ENCODE results near the gene TERB2.
"Not testable (repeated sequence)": the region's sequence is repeated elsewhere in the genome, so short reads cannot be mapped to it uniquely, and the experiment has no call there.

The TERB2 gene

DNA sequence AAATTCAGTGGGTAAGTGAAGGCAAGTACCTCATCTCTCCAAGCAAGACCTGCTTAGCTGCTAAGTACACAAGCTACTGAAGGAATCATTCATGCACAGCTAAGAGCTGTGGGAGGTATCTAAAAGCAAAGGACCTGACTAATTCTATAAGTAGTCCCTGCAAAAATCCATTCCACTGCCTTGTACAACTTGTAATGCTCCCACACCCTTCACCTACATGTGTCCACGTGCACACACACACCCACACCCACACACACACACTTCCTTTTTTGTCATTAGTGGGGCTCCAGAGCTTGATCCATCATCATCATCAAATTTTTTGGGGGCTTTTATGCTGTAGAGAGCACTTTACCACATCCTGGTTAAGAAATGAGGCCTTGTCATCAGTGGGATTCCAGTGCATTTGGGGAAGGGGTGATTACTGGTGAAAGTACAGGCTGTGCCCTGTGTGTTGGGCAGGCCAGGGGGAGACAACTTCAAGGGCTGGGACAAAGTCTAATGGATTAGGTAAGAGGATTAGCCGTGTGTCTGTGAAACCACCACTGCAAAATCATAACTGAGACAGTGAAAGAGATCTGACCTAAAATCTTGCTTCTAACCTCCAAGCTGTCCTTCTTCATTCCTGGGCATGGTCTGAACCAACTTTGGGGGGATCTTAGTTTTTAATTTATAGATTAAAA is 47.4 kb downstream of the TERB2 start:
- not testable (repeated sequence) for DNase-seq (ENCODE audit: low read depth)

- not testable (repeated sequence) for DNase-seq (ENCODE audit: low read depth)
These were observed 48.2 kb downstream of the TERB2 start for GRCh38 chr15:45004590-45005175.

DNA sequence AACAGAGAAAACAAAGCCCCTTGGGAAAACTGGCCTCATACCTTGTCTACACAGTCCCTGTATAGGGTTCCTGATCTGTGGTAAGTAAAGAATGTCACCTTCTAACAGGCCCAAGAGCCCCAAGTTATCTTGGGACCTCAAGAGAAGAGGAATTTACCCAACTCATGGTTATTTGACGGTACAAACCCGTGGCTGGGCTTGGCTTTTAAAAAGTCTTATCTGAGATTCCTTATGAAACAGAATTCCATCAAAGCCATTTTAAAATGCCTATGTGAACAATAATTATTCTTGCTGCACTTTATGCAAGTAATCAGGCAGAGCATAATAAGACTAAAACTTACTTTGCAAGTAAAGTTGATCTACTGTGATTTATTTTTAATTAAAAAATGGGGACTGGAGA is 52.6 kb downstream of the TERB2 start:
- no peak for DNase-seq (ENCODE audit: low read depth)

DNA sequence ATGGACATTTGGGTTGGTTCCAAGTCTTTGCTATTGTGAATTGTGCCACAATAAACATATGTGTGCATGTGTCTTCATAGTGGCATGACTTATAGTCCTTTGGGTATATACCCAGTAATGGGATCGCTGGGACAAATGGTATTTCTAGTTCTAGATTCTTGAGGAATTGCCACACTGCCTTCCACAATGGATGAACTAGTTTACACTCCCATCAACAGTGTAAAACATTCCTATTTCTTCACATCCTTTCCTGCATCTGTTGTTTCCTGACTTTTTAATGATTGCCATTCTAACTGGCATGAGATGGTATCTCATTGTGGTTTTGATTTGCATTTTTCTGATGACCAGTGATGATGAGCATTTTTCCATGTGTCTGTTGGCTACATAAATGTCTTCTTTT is 58.6 kb downstream of the TERB2 start:
- DNase-seq (ENCODE audit: low read depth), result not testable (repeated sequence)

- not testable (repeated sequence) for DNase-seq (ENCODE audit: low read depth)
These were observed 63.9 kb downstream of the TERB2 start for GRCh38 chr15:45020222-45020900.

- DNase-seq (ENCODE audit: low read depth), result not testable (repeated sequence)
These were observed 64.4 kb downstream of the TERB2 start for GRCh38 chr15:45020901-45021259.

- DNase-seq (ENCODE audit: low read depth), result no peak
These were observed 64.9 kb downstream of the TERB2 start for GRCh38 chr15:45021348-45021747.

- DNase-seq (ENCODE audit: low read depth), result peak; percentile 90
These were observed 66.6 kb downstream of the TERB2 start, which contains the start of gene SORD for GRCh38 chr15:45022871-45023658. Gene SORD (plus strand): TSS chr15:45023195. CDS start chr15:45023284, 89 bp downstream.

- DNase-seq (ENCODE audit: low read depth), result no peak
These were observed 67.3 kb downstream of the TERB2 start for GRCh38 chr15:45023659-45024225.

- not testable (repeated sequence) for DNase-seq (ENCODE audit: low read depth)
These were observed 68.2 kb downstream of the TERB2 start for GRCh38 chr15:45024649-45025048.

GRCh38 chr15:45025627-45026026 is 69.1 kb downstream of the TERB2 start:
- not testable (repeated sequence) for DNase-seq (ENCODE audit: low read depth)

GRCh38 chr15:45026651-45027190 is 70.2 kb downstream of the TERB2 start:
- DNase-seq (ENCODE audit: low read depth), result no peak

- DNase-seq (ENCODE audit: low read depth), result no peak
These were observed 70.7 kb downstream of the TERB2 start for GRCh38 chr15:45027220-45027619.
